HG03442 (cell line): Measurements from ENCODE around the gene UCP3.

Source experiments
- ATAC-seq: cut with Tn5 transposase; IDR thresholded peaks from one replicate; pipeline ENCODE4 v1.9.1; 2021; ENCODE audit warnings: mild to moderate bottlenecking, moderate library complexity; ENCODE audit not compliant: unreplicated experiment

UCP3 gene

GRCh38 chr11:74008373-74009229, at the start of gene UCP3:
UCP3 (minus strand) TSS chr11:74009085; CDS start chr11:74007042, 2,043 bp downstream.
- no peak for ATAC-seq

- ATAC-seq, result no peak
Measured at GRCh38 chr11:74057249-74058151, 48.6 kb upstream of the UCP3 start.

- no peak for ATAC-seq
Measured at GRCh38 chr11:74055938-74056337, 47.1 kb upstream of the UCP3 start.

GRCh38 chr11:74050465-74050864, 41.6 kb upstream of the UCP3 start:
- no peak for ATAC-seq

GRCh38 chr11:74048993-74049392, 40.1 kb upstream of the UCP3 start:
- ATAC-seq, result no peak

- no peak for ATAC-seq
Measured at GRCh38 chr11:74044538-74044937, 35.7 kb upstream of the UCP3 start.

- no peak for ATAC-seq
Measured at GRCh38 chr11:74043450-74043849, 34.6 kb upstream of the UCP3 start.

- no peak for ATAC-seq
Measured at GRCh38 chr11:74037309-74037708, 28.4 kb upstream of the UCP3 start.

- no peak for ATAC-seq
Measured at GRCh38 chr11:74035264-74035663, 26.4 kb upstream of the UCP3 start.

- ATAC-seq, result no peak
Measured at GRCh38 chr11:74033046-74033445, 24.2 kb upstream of the UCP3 start.

- no peak for ATAC-seq
Measured at GRCh38 chr11:74030723-74031676, 22.1 kb upstream of the UCP3 start.

GRCh38 chr11:74025467-74026166, 16.7 kb upstream of the UCP3 start:
- no peak for ATAC-seq

GRCh38 chr11:74024261-74025029, 15.6 kb upstream of the UCP3 start:
- ATAC-seq, result no peak

GRCh38 chr11:74023276-74023675, 14.4 kb upstream of the UCP3 start:
- ATAC-seq, result no peak

- ATAC-seq, result no peak
Measured at GRCh38 chr11:74022546-74022945, 13.7 kb upstream of the UCP3 start.

- ATAC-seq, result no peak
Measured at GRCh38 chr11:74021998-74022397, 13.1 kb upstream of the UCP3 start.

GRCh38 chr11:74020539-74020938, 11.7 kb upstream of the UCP3 start:
- peak; percentile 55 for ATAC-seq

GRCh38 chr11:74019860-74020259, 11.0 kb upstream of the UCP3 start:
- no peak for ATAC-seq

- ATAC-seq, result no peak
Measured at GRCh38 chr11:74019104-74019738, 10.3 kb upstream of the UCP3 start.
